Keratinocyte (primary cell): ENCODE results near the gene DLX1.

Source experiments
- CTCF ChIP-seq, 3 experiments: IDR thresholded peaks in 1 of 3; conservative IDR thresholded peaks in 1 of 3; optimal IDR thresholded peaks in 1 of 3; 2 replicates in 2 of 3; 3 replicates in 1 of 3; pipeline versions ENCODE3 to v1.5.1; 2011; ENCODE audit warnings: low read length in 3 of 3, mild to moderate bottlenecking in 3 of 3, moderate library complexity in 2 of 3, control low read depth in 1 of 3, inconsistent platforms in 1 of 3; ENCODE audit not compliant: insufficient read depth in 2 of 3; ENCODE audit errors: extremely low read depth in 1 of 3
- EZH2 ChIP-seq: IDR thresholded peaks from one replicate; pipeline ENCODE4 v1.6.1; 2012; ENCODE audit warnings: inconsistent platforms, mild to moderate bottlenecking, low read length, moderate library complexity

DNA sequence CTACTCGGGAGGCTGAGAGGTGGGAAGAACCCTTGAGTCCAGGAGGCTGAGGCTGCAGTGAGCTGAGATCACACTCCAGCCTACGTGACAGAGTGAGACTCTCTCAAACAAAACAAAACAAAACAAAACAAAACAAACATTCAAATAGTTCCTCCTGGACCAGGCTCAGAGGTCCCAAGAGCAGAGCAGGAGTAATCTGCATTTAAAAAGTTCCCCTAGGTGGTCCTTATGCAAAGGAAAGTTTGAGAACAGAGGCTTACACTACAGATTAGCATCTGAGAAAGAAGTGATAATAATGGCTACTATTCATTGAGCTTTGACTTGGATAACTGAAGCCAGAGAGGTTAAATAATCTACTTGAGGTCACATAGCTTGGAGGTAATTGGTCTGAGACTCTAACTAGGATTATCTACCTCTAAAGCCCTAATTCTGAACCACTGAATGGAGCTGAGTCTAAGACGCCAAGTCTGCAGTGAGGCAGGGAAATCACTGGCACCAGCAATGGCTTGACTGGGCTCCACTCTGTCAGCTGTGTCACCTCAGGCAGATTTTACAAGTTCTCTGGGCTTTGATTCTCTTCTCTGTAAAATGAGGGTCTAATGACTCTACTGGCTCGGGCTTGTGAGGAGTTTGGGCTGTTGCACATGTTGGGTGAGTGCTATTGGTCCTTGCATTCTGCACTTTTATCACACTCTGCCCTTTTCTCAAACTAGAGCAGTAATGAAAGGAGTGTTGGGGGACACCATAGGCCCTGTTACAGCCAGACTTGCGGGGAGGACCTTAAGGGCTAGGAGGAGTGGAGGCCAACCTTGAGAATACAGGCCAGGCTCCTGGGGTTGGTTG, 46.6 kb downstream of the DLX1 start:
- TF ChIP-seq CTCF (optimal IDR thresholded peaks at IDR 0.05 in 1 of 3, IDR thresholded peaks at IDR 0.05 in 1 of 3, conservative IDR thresholded peaks at IDR 0.05 in 1 of 3; ENCODE audit: extremely low read depth in 1 of 3, insufficient read depth in 2 of 3, low read length in 3 of 3) = no peak
- TF ChIP-seq EZH2 = no peak
